Activated CD4-positive, alpha-beta T cell treated with anti-CD3 and anti-CD28 coated beads, Interleukin-2, amount 10 ng/mL, durations not matched to agents 7 days and 5 days (primary cell): ENCODE data around the gene UROS. TPM values are rescaled to one million over a fixed set of nuclear protein-coding genes. Genes with fewer than 3 reads are reported as not detected.

Experiments
- CTCF ChIA-PET: fragments of 350-600 bp; sonication (Branson Sonifier 250); formaldehyde crosslinking; loops from one replicate; lab custom pipeline; 2021; ENCODE audit warnings: antibody characterized with exemption; lab: Charles Lee
- POLR2A ChIA-PET: fragments of 350-600 bp; sonication (Branson Sonifier 250); formaldehyde crosslinking; loops from one replicate; lab custom pipeline; 2021; ENCODE audit warnings: antibody characterized with exemption; lab: Charles Lee
- DNase-seq: peaks from one replicate; pipeline ENCODE4 v3.0.0-alpha.2; 2020
- H3K27ac Mint-ChIP-seq: one replicate; pipeline ENCODE4 v1.8.0; 2021; ENCODE audit warnings: mild to moderate bottlenecking, moderate library complexity, mixed read lengths
- H3K27me3 Mint-ChIP-seq: one replicate; pipeline ENCODE4 v1.8.0; 2021; ENCODE audit warnings: mixed read lengths
- H3K36me3 Mint-ChIP-seq: one replicate; pipeline ENCODE4 v1.8.0; 2021; ENCODE audit warnings: low read depth, mixed read lengths
- H3K4me1 Mint-ChIP-seq: one replicate; pipeline ENCODE4 v1.8.0; 2021; ENCODE audit warnings: mixed read lengths
- H3K4me3 Mint-ChIP-seq: one replicate; pipeline ENCODE4 v1.8.0; 2021; ENCODE audit warnings: mild to moderate bottlenecking, moderate library complexity, mixed read lengths
- H3K9me3 Mint-ChIP-seq: one replicate; pipeline ENCODE4 v1.8.0; 2021; ENCODE audit warnings: mixed read lengths
- total RNA-seq, 2 experiments: library from RNA; stranded (reverse); gene quantifications; one replicate each; pipeline ENCODE4 v1.2.3, GENCODE V29; 2021

The UROS gene
- total RNA-seq, 2 experiments from 2014 or later = 40.4 to 43.3 TPM

DNA sequence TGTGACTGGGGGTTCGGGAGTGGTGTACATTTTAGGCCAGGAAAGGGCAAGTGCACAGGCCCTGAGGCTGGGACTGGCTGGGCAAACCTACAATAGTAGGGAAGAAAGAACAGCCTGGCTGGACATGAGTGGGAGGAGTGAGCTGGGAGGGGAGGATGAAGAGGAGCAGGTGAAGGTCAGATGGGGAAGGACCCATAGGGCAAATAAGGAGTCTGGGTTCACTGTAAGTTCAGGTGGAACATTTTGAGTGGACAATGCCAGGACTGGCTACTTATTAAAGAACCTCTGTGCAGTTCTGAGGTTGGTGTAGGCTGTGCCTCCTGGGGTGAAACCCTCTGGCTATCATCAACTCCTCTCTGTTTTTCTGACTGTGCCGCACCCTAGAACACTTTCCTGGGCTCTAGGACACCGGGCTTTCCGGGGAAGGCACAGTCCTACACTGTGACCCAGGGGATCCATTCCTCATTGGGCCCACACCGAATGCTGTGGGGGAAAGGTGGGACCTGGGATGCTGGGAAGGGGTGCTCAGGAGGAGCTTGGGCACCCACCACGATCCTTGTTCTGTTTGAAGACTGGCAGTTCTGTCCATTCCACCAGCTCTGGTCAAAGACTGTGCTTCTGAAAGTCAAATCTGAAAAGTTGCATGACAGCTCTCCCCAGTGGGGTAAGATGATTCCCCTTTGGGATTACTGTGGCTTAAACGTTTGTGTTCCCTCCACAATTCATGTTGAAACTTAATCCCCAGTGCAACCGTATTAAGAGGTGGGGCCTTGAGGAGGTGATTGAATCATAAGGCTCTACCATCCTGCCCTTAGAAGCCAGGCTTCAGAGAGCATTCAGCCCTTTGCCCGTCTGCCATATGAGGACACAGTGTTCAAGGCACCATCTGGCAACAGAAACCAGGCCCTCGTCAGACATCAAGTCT is 43.4 kb downstream of the UROS start:
- no peak overlapping the region for H3K27ac Mint-ChIP-seq
- peaks cover 2% of the 10 kb centered on the region for H3K4me1 Mint-ChIP-seq
- DNase-seq = no peak
- ChIA-PET CTCF (interaction anchor here (0.6 kb wide), 1 partner anchor 88 kb away, joined by 3 read pairs; no protein-coding TSS in a partner anchor), POLR2A (no interaction called here)
- H3K36me3 Mint-ChIP-seq = no peaks in the 10 kb centered on the region
- H3K27me3 Mint-ChIP-seq = peaks cover 3% of the 10 kb centered on the region
- H3K4me3 Mint-ChIP-seq = no peak overlapping the region
- H3K9me3 Mint-ChIP-seq = no peaks in the 10 kb centered on the region

DNA sequence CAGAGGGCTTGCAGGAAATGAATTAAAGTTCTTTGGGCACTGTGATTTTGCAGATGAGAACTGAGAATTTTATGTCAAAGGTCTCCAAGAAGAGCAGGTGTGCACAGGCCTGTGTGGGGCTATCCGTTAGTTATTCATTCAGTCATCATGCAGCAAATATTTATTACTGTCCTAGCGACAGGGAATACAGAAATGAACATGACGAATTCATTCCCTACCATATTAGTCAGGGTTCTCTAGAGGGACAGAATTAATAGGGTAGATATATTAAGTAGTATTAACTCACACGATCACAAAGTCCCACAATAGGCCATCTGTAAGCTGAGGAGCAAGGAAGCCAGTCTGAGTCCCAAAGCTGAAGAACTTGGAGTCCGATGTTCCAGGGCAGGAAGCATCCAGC is 44.5 kb downstream of the UROS start:
- peaks cover 5% of the 10 kb centered on the region for H3K27me3 Mint-ChIP-seq
- no peaks in the 10 kb centered on the region for H3K36me3 Mint-ChIP-seq
- no peaks in the 10 kb centered on the region for H3K4me1 Mint-ChIP-seq
- no peak overlapping the region for H3K27ac Mint-ChIP-seq
- CTCF ChIA-PET = interaction anchor here (1.0 kb wide), 1 partner anchor 15 kb away, joined by 3 read pairs; no protein-coding TSS in a partner anchor
- POLR2A ChIA-PET = no interaction called here
- no peak overlapping the region for H3K4me3 Mint-ChIP-seq
- H3K9me3 Mint-ChIP-seq = no peaks in the 10 kb centered on the region
- DNase-seq = no peak

DNA sequence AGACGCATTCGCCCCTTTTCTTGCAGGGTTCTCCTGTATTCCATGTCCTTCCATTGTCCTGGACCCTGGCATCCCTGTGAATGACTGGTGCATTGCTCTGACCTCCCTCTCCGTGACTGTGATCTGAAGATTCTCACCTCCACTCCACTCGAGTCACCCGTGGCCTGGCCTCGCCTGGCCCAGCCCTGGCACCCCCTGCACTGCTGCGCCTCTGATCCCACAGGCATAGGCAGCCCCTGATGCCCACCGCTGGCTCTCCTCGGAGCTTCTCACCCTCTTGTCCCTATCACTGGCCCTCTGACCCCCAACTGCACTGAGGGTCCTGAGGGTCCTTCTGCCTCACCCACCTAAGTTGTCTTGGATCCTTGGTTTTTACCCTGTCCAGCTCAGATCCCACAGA is 45.3 kb downstream of the UROS start:
- POLR2A ChIA-PET = no interaction called here
- no peak overlapping the region for H3K4me3 Mint-ChIP-seq
- CTCF ChIA-PET = interaction anchor here (1.0 kb wide), 1 partner anchor 14 kb away, joined by 3 read pairs; no protein-coding TSS in a partner anchor
- no peaks in the 10 kb centered on the region for H3K9me3 Mint-ChIP-seq
- H3K36me3 Mint-ChIP-seq = no peaks in the 10 kb centered on the region
- no peaks in the 10 kb centered on the region for H3K4me1 Mint-ChIP-seq
- DNase-seq = no peak
- no peak overlapping the region for H3K27ac Mint-ChIP-seq
- H3K27me3 Mint-ChIP-seq = peaks cover 5% of the 10 kb centered on the region

DNA sequence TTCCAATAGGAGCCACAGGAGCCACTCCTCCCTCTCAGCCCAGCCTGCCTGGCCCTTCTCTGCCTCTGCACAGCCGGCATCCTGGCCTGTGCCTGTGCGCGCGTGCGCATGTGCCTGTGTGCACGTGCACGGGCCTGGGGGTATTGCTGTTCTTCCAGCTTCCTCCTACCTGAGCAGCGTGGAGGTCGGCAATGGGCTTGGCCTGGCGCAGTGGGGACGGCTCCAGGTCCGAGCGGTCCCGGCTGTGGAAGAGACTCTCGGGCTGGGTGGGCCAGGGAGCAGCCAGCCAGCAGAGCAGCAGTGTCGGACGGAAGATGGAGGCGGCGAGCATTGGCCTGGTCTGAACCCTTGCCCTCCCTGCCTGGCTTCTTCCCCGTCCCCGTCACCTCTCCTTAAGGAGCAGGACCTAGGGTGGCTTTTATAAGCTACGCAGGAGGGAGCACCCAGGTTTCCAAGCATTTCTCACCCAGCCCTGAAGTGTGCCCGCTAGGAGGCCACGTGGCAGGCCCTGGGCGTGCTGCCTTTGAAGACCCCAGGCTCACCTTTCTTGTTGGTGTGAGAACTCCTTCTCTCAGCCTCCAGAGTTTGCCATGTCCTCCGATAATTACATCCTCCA is 47.5 kb downstream of the UROS start, which contains the start of gene MMP21:
TSS of gene MMP21 (minus strand) at position 331 of the 616 bp plus-strand sequence. CDS start at position 331, 0 bp downstream.
- Mint-ChIP-seq H3K27ac (no peak within 1 kb of the TSS), H3K36me3 (no peaks in the 10 kb centered on the region), H3K4me1 (no peaks in the 10 kb centered on the region), H3K4me3 (no peak within 1 kb of the TSS), H3K27me3 (peaks cover 5% of the 10 kb centered on the region), H3K9me3 (no peaks in the 10 kb centered on the region)
- no peak for DNase-seq
- POLR2A ChIA-PET = no interaction called here
- CTCF ChIA-PET = no interaction called here

DNA sequence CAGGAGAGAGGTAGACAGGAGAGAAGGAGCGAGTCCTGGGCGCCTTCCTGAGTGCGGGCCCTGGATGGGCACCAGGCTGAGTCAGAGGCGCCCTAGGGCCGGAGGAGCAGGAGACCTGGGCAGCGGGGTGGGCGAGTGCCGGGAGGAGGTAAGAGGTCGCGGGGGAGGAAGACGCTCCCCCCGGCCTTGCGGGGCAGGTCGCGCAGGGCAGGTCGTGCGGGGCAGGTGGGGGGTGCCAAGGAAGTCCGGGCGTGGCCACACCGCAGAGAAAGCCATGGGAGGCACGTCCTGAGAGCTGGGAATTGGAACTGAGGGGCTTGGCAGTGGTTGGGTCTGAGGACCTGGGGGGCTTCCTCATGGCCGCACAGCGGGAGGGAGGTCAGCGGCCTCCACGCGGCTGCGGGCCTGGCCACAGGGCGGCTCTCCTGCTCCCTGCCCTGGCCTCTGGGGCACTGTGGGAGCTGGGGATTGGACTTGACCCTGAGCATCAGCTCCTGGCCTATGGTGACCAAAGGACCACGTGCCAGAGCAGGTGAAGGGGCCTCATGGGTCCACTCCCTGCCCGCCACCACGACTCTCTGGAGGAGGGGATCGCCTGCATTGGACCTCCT is 48.4 kb downstream of the UROS start:
- no peak for DNase-seq
- no peaks in the 10 kb centered on the region for H3K9me3 Mint-ChIP-seq
- peaks cover 5% of the 10 kb centered on the region for H3K27me3 Mint-ChIP-seq
- H3K27ac Mint-ChIP-seq = no peak overlapping the region
- no peaks in the 10 kb centered on the region for H3K4me1 Mint-ChIP-seq
- no peak overlapping the region for H3K4me3 Mint-ChIP-seq
- ChIA-PET POLR2A (no interaction called here), CTCF (no interaction called here)
- no peaks in the 10 kb centered on the region for H3K36me3 Mint-ChIP-seq

DNA sequence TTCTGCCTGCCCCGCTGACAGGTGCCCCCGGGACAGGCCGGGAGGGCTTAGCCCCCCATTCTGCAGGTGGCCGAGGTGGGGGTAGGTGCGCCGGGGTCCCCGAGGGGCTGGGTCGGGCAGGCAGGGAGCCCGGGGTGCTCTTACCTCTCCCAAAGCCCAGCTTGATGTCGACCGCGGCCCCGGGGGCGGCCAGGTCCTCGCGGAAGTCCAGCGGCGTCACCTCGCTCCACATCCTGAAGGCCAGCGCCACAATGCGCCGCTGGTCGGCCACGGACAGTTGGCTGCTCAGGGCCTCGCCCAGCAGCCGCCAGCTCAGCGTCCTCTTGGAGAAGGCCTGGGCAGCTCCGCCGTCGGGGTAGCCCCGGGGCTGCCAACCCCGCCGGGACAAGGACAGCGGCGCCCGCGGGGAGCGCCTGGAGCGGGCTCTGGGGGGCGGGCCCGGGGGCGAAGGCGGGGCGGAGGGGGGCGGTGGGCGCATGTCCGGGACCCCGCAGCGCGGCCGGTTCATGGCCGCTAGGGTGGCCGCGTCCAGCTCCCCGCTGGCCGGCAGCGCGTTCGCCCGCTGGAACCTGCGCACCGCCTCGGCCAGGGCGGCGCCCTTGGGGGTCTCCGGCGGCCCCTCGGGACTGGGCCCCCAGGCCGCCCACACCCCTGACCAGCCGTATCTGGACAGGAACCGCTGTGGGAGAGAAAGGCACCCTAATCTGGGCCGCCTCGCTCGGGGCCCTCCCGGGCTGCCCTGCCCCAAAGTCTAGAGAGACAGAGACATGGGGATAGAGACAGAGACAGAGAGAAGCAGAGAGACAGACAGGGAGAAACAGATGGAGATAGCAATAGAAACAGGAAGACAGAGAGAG is 49.1 kb downstream of the UROS start:
- Mint-ChIP-seq H3K27me3 (peaks cover 5% of the 10 kb centered on the region), H3K9me3 (no peaks in the 10 kb centered on the region), H3K27ac (no peak overlapping the region), H3K4me1 (no peaks in the 10 kb centered on the region), H3K4me3 (no peak overlapping the region), H3K36me3 (no peaks in the 10 kb centered on the region)
- ChIA-PET CTCF (no interaction called here), POLR2A (no interaction called here)
- DNase-seq = no peak

DNA sequence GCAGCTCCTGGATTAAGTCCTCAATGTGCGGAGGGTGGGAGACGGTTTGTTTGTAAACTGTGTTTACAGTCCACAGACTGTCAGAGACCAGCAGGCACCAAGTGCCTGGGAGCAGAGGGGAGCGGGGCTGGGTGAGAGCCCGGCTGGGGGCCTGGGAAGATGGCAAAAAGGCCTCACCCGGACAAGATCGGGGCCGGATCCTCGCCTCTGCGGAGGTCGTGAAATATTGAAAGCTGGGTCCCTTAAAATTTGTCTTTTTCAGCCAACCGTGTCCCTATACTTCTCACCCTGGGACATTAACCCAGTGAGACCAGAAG is 50.2 kb downstream of the UROS start:
- Mint-ChIP-seq H3K4me1 (no peaks in the 10 kb centered on the region), H3K4me3 (no peak overlapping the region), H3K27ac (no peak overlapping the region), H3K27me3 (peaks cover 5% of the 10 kb centered on the region), H3K36me3 (peaks cover 2% of the 10 kb centered on the region), H3K9me3 (no peaks in the 10 kb centered on the region)
- POLR2A ChIA-PET = no interaction called here
- DNase-seq = no peak
- CTCF ChIA-PET = no interaction called here

DNA sequence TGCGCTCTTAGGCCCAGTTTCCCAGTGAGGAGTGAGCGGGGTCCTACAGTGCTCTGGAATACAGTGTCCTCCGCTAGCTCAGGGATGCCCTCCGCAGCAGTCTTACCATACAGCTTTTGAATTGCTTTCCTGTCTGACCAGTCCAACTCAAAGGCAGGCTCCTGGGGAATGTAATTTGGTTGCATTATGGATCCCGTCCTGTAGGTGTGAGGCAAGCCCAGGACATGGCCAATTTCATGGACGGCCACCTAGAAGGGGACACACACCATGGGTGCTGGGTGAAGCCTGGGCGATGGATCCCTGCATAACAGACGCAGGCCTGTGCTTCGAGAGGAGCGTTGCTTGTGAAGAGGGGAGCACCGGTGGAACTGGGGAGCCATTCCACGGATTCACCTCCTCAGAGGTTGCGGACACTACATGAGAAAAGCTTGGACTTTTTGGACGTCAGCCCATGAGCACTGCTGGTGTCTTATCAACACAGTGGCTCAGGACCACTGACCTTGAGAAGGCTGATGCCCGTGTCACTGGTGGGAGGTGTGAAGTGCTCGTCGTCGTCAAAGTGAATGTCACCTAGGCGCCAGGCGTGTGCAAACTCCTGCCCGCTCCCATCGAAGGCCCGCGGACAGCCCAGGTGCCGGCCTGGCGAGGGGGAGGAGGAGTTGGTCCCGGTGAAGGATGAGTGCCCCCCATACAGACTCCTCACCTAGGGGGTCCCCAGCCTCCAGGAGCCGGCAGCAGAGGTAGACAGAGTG is 50.8 kb downstream of the UROS start:
- POLR2A ChIA-PET = no interaction called here
- H3K27ac Mint-ChIP-seq = no peak overlapping the region
- H3K27me3 Mint-ChIP-seq = peaks cover 5% of the 10 kb centered on the region
- no peak for DNase-seq
- no peaks in the 10 kb centered on the region for H3K9me3 Mint-ChIP-seq
- H3K4me1 Mint-ChIP-seq = no peaks in the 10 kb centered on the region
- no peak overlapping the region for H3K4me3 Mint-ChIP-seq
- H3K36me3 Mint-ChIP-seq = peaks cover 6% of the 10 kb centered on the region
- CTCF ChIA-PET = no interaction called here

DNA sequence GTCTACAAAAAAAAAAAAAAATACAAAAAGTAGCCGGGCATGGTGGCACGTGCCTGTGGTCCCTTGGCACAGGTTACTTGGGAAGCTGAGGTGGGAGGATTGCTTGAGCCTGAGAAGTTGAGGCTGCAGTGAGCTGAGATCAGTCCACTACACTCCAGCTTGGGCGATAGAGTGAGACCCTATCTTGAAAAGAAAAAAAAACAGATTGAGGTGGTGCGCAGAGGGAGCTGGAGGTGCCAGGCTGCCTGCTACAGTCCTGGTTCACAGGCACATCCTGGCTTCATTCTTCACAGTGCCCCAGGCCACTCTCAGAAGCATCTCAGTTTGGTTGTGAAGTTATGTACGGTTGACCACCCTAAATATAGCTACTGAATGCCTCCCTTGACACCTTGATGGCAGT is 52.2 kb downstream of the UROS start:
- ChIA-PET POLR2A (no interaction called here), CTCF (interaction anchor here (0.6 kb wide), 1 partner anchor 61 kb away, joined by 3 read pairs; no protein-coding TSS in a partner anchor)
- H3K9me3 Mint-ChIP-seq = no peaks in the 10 kb centered on the region
- no peak for DNase-seq
- no peaks in the 10 kb centered on the region for H3K4me1 Mint-ChIP-seq
- no peak overlapping the region for H3K4me3 Mint-ChIP-seq
- H3K36me3 Mint-ChIP-seq = peaks cover 15% of the 10 kb centered on the region
- H3K27ac Mint-ChIP-seq = no peak overlapping the region
- H3K27me3 Mint-ChIP-seq = peaks cover 2% of the 10 kb centered on the region

DNA sequence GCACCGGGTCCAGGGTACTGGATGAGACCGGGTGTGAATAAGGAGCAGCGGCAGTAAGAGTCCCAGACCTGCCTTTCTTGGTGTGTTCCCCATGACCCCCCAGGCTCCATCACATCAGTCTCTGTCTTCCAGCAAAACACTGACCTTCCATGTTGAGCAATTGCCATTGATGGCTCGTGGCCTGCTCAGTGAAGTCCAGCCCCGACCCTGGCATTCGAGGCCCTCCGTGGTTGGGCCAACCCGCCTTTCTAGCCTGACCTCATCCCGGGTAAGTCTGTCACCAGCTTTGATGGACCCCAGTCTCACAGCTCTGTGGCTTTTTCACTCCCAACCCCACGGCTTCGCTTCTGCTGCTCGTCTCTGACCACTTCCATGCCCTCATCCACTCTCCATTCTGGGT is 53.9 kb downstream of the UROS start:
- POLR2A ChIA-PET = no interaction called here
- no peaks in the 10 kb centered on the region for H3K27me3 Mint-ChIP-seq
- H3K9me3 Mint-ChIP-seq = no peaks in the 10 kb centered on the region
- H3K4me1 Mint-ChIP-seq = no peaks in the 10 kb centered on the region
- no peak overlapping the region for H3K27ac Mint-ChIP-seq
- no peak for DNase-seq
- no peak overlapping the region for H3K4me3 Mint-ChIP-seq
- CTCF ChIA-PET = no interaction called here
- H3K36me3 Mint-ChIP-seq = peaks cover 29% of the 10 kb centered on the region

DNA sequence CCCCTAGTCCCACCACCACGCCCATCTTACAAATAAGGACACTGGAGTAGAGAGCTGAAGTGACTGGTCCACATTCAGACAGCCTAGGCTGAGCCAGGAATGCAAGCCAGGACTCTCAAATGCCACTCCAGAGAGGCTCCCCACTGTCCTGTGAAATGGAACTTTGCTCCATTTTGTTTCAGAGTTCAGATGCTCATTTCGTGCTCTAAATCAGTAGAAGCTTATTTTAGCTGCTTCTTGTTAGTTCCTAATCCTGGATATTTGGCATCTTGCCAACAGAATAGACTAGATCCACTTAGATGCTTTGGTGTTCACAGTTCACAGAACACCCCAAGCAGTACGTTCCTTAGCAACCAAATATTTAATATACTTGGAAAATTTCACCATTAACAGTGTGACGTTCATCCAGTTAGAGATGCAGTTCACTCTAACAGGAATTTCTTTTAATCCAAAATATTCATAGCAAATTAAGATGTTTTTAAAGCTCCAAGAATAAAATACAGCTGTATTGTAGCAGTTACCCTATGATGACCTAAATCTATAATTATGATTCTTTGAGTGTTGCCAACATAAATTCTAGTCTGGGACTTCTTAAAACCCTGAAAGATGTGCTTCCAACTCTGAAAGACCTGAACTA is 54.7 kb downstream of the UROS start:
- Mint-ChIP-seq H3K4me3 (no peak overlapping the region), H3K4me1 (no peaks in the 10 kb centered on the region), H3K9me3 (no peaks in the 10 kb centered on the region), H3K27me3 (no peaks in the 10 kb centered on the region), H3K27ac (no peak overlapping the region), H3K36me3 (peaks cover 36% of the 10 kb centered on the region)
- ChIA-PET POLR2A (no interaction called here), CTCF (interaction anchor here (1.4 kb wide), 1 partner anchor 11 kb away, joined by 3 read pairs; no protein-coding TSS in a partner anchor)
- DNase-seq = no peak
